Stimulated activated naive CD8-positive, alpha-beta T cell treated with anti-CD3 and anti-CD28 coated beads, Interleukin-15, Interleukin-2, amounts not matched to agents 100 ng/mL and 50 ng/mL, for 24 hours (primary cell): ENCODE results near the gene PERM1.
"Not testable (repeated sequence)": the region's sequence is repeated elsewhere in the genome, so short reads cannot be mapped to it uniquely, and the experiment has no call there.

Source experiments
- H3K27ac Mint-ChIP-seq: one replicate; pipeline ENCODE4 v1.8.0; 2021; ENCODE audit warnings: mild to moderate bottlenecking, mixed read lengths
- H3K27me3 Mint-ChIP-seq: one replicate; pipeline ENCODE4 v1.8.0; 2021; ENCODE audit warnings: mixed read lengths
- H3K36me3 Mint-ChIP-seq: one replicate; pipeline ENCODE4 v1.8.0; 2021; ENCODE audit warnings: low read depth, mixed read lengths
- H3K4me1 Mint-ChIP-seq: one replicate; pipeline ENCODE4 v1.8.0; 2021; ENCODE audit warnings: low read depth, mixed read lengths
- H3K4me3 Mint-ChIP-seq: one replicate; pipeline ENCODE4 v1.8.0; 2021; ENCODE audit warnings: mild to moderate bottlenecking, mixed read lengths
- H3K9me3 Mint-ChIP-seq: one replicate; pipeline ENCODE4 v1.8.0; 2021; ENCODE audit warnings: mixed read lengths

Gene PERM1

DNA sequence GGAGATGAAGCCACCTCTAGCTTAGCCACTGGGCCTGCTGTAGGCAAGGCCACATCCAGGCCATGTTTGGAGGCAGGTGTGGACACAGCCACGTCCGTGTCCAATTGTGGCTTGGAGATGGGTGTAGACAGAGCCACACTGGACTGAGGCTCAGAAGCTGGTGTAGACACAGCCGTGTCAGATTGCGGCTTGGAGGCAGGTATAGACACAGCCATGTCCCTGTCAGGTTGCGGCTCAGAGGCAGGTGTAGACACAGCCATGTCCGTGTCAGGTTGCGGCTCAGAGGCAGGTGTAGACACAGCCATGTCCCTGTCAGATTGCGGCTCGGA is 2.2 kb downstream of the PERM1 start:
- Mint-ChIP-seq H3K27me3 (peaks cover 19% of the 10 kb centered on the region), H3K36me3 (no peaks in the 10 kb centered on the region), H3K4me1 (no peaks in the 10 kb centered on the region), H3K4me3 (no peak overlapping the region), H3K9me3 (no peaks in the 10 kb centered on the region), H3K27ac (no peak overlapping the region)

GRCh38 chr1:978835-979743 is 2.8 kb downstream of the PERM1 start:
- H3K27ac Mint-ChIP-seq = no peak overlapping the region
- peaks cover 19% of the 10 kb centered on the region for H3K27me3 Mint-ChIP-seq
- H3K4me3 Mint-ChIP-seq = no peak overlapping the region
- no peaks in the 10 kb centered on the region for H3K36me3 Mint-ChIP-seq
- H3K4me1 Mint-ChIP-seq = no peaks in the 10 kb centered on the region
- H3K9me3 Mint-ChIP-seq = no peaks in the 10 kb centered on the region

DNA sequence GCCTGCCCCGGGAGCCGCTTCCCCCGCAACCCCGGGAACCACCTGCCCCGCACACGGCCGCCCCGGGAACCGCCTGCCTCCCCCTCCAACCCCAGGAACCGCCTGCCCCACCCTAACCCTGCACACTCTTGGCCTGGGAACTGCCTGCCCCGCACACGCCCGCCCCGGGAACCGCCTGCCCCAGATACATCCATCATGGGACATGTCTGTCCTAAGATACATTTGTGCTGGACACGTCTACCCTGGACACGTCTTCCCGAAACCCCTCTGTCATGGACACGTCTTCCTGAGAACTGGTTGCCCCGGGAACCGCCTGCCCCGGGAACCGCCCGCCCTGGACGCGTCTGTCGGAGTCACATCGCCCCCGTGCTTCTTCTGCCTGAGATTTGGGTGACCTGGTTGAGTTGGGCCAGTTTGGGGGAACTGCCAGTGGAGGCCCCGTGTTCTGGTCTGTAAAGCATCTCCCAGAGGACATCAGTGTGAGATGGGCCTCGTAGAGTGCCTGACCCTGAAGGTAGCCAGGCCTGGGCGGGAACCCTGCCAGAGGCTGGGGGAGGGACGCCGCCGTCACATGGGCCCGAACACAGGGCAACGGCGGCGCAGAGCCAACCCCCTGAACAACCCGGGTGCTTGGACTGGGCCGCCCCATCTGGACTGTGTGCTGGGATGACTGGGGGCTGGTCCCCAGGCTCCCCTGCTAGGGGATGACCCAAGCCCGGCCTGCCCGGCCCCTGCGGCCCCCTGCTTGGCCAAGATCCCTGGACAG is 3.6 kb downstream of the PERM1 start:
- H3K4me1 Mint-ChIP-seq = no peaks in the 10 kb centered on the region
- peaks cover 17% of the 10 kb centered on the region for H3K27me3 Mint-ChIP-seq
- no peaks in the 10 kb centered on the region for H3K36me3 Mint-ChIP-seq
- peak overlapping the region; percentile 36 for H3K27ac Mint-ChIP-seq
- no peak overlapping the region for H3K4me3 Mint-ChIP-seq
- H3K9me3 Mint-ChIP-seq = no peaks in the 10 kb centered on the region

DNA sequence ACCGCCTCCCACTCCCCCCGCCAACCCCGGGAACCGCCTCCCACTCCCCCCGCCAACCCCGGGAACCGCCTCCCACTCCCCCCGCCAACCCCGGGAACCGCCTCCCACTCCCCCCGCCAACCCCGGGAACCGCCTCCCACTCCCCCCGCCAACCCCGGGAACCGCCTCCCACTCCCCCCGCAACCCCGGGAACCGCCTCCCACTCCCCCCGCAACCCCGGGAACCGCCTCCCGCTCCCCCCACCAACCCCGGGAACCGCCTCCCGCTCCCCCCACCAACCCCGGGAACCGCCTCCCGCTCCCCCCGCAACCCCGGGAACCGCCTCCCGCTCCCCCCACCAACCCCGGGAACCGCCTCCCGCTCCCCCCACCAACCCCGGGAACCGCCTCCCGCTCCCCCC is 5.1 kb downstream of the PERM1 start:
- not testable (repeated sequence) for H3K9me3 Mint-ChIP-seq, H3K4me1 Mint-ChIP-seq, H3K36me3 Mint-ChIP-seq, H3K27ac Mint-ChIP-seq, H3K4me3 Mint-ChIP-seq
- H3K27me3 Mint-ChIP-seq = peaks cover 10% of the 10 kb centered on the region

GRCh38 chr1:975896-976683 is 5.8 kb downstream of the PERM1 start:
- Mint-ChIP-seq H3K27me3 (peaks cover 10% of the 10 kb centered on the region), H3K36me3 (no peaks in the 10 kb centered on the region), H3K27ac (no peak overlapping the region), H3K9me3 (no peaks in the 10 kb centered on the region), H3K4me1 (no peaks in the 10 kb centered on the region), H3K4me3 (no peak overlapping the region)

GRCh38 chr1:975365-975764 is 6.5 kb downstream of the PERM1 start:
- Mint-ChIP-seq H3K4me3 (no peak overlapping the region), H3K27me3 (peaks cover 10% of the 10 kb centered on the region), H3K9me3 (no peaks in the 10 kb centered on the region), H3K4me1 (no peaks in the 10 kb centered on the region), H3K36me3 (no peaks in the 10 kb centered on the region), H3K27ac (no peak overlapping the region)

DNA sequence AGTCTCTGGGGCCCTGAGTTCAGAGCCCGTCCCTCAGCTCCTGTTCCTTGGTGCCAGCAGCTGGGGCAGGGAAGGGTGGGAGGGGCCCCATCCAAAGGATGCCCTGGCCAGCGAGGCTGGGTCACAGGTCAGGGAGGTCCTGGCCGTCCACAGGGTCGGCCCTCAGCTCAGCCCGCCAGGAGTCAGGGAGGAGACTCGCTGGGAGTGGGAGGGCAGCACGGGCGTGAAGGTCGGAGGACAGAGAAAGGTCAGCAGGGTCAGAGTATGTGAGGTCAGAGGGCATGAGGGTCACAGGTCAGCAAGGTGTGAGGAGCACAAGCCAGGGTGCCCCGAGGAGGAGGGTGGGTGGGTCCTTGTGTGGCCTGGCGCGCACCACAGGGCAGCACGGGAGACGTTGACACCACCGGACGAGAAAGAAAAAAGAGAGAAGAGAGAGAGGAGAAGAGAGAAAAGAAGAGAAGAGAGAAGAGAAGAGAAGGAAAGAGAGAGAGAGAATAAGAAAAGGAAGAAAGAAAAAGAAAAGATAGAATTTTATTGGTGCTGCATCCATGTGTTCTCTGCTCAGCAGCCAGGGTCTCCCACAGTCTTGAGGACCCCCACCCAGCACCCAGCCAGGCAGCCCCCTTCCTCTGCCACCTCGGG is 7.1 kb downstream of the PERM1 start:
- no peak overlapping the region for H3K4me3 Mint-ChIP-seq
- no peaks in the 10 kb centered on the region for H3K4me1 Mint-ChIP-seq
- H3K36me3 Mint-ChIP-seq = no peaks in the 10 kb centered on the region
- H3K27me3 Mint-ChIP-seq = peaks cover 10% of the 10 kb centered on the region
- H3K27ac Mint-ChIP-seq = no peak overlapping the region
- no peaks in the 10 kb centered on the region for H3K9me3 Mint-ChIP-seq

DNA sequence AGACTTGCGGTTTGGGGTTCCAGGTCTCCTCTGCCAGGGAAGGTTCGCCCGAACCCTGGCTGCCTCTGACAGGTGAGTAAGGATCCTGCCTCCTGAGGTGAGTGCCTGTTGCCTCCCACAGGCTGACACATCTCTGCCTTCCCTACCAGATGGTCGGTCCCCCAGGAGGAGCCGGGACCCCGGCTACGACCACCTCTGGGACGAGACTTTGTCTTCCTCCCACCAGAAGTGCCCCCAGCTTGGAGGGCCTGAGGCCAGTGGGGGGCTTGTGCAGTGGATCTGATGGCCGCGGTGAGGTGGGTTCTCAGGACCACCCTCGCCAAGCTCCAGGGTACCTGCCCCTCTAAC is 7.6 kb downstream of the PERM1 start:
- H3K4me3 Mint-ChIP-seq = no peak overlapping the region
- H3K27me3 Mint-ChIP-seq = peaks cover 15% of the 10 kb centered on the region
- no peak overlapping the region for H3K27ac Mint-ChIP-seq
- H3K4me1 Mint-ChIP-seq = no peaks in the 10 kb centered on the region
- no peaks in the 10 kb centered on the region for H3K9me3 Mint-ChIP-seq
- H3K36me3 Mint-ChIP-seq = no peaks in the 10 kb centered on the region

- H3K27me3 Mint-ChIP-seq = peaks cover 18% of the 10 kb centered on the region
- no peaks in the 10 kb centered on the region for H3K9me3 Mint-ChIP-seq
- no peaks in the 10 kb centered on the region for H3K36me3 Mint-ChIP-seq
- H3K4me1 Mint-ChIP-seq = no peaks in the 10 kb centered on the region
- no peak overlapping the region for H3K27ac Mint-ChIP-seq
- H3K4me3 Mint-ChIP-seq = no peak overlapping the region
Measured at GRCh38 chr1:973459-974292, 8.2 kb downstream of the PERM1 start.

DNA sequence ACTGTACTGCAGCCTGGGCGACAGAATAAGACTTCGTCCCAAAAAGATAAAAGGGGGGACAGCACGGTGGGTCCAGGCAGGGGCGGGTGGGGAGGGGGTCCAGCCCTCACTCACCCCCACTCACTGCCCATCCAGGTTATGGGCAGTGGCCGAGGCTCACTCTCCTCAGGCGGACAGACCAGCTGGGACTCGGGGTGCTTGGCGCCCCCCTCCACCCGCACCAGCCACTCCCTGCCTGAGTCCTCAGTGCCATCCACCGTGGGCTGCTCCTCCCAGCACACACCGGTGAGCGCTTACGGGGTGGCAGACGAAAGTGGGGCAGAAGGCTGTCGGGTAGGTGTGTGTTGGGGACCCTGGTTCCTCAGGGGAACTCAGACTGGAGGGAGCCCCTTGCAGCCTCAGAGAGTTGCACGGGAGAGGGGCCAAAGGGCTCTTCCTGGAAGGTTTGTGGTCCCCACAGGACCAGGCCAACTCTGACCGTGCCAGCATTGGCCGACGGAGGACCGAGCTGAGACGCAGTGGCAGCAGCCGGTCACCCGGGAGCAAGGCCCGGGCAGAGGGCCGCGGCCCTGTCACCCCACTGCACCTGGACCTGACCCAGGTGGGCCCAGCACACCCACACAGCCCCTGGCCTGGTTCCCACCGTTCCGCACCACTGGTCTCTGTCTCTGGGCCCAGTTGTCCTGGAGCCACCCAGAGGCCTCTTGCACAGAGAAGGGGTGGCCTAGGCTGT is 9.0 kb downstream of the PERM1 start:
- Mint-ChIP-seq H3K27ac (no peak overlapping the region), H3K36me3 (no peaks in the 10 kb centered on the region), H3K4me3 (no peak overlapping the region), H3K9me3 (no peaks in the 10 kb centered on the region), H3K4me1 (no peaks in the 10 kb centered on the region), H3K27me3 (peaks cover 22% of the 10 kb centered on the region)

- Mint-ChIP-seq H3K4me1 (peaks cover 5% of the 10 kb centered on the region), H3K9me3 (no peaks in the 10 kb centered on the region), H3K36me3 (no peaks in the 10 kb centered on the region), H3K4me3 (no peak overlapping the region), H3K27me3 (peaks cover 22% of the 10 kb centered on the region), H3K27ac (no peak overlapping the region)
Measured at GRCh38 chr1:971751-972506, 10.0 kb downstream of the PERM1 start.

GRCh38 chr1:970973-971730 is 10.7 kb downstream of the PERM1 start:
- H3K36me3 Mint-ChIP-seq = no peaks in the 10 kb centered on the region
- peaks cover 22% of the 10 kb centered on the region for H3K27me3 Mint-ChIP-seq
- H3K27ac Mint-ChIP-seq = no peak overlapping the region
- H3K4me3 Mint-ChIP-seq = no peak overlapping the region
- H3K4me1 Mint-ChIP-seq = peaks cover 9% of the 10 kb centered on the region
- H3K9me3 Mint-ChIP-seq = no peaks in the 10 kb centered on the region
